OCI-LY1 (cell line): ENCODE results near the gene SCN8A.

ENCODE experiments used
- CTCF ChIP-seq: fragments of 200-600 bp; sonication (generic), shearing (Covaris generic); IDR thresholded peaks from 2 replicates; pipeline ENCODE4 v1.5.1; 2017; ENCODE audit warnings: mild to moderate bottlenecking, antibody characterized with exemption, low read length, moderate library complexity, mixed read lengths
- EZH2 ChIP-seq: fragments of 200-600 bp; sonication (generic), shearing (Covaris generic); IDR thresholded peaks from 2 replicates; pipeline ENCODE4 v1.8.0; 2017; ENCODE audit warnings: borderline replicate concordance, mixed run types, mild to moderate bottlenecking, antibody characterized with exemption, low read length, moderate library complexity, mixed read lengths

- no peak for TF ChIP-seq CTCF
- TF ChIP-seq EZH2: no peak
These were observed 56.6 kb downstream of the SCN8A start for GRCh38 chr12:51647647-51648046.
